KMS-11 (cell line): ENCODE measurements around the gene STK24.

Source experiments
- H2AFZ ChIP-seq: fragments of 200-600 bp; sonication (generic); 2 replicates; pipeline ENCODE4 v1.6.1; 2016; ENCODE audit warnings: antibody characterized with exemption, mixed run types, low read depth
- H3K27ac ChIP-seq: fragments of 200-600 bp; sonication (generic); 2 replicates; pipeline ENCODE4 v1.6.1; 2016; ENCODE audit warnings: mild to moderate bottlenecking, mixed run types
- H3K27me3 ChIP-seq: fragments of 200-600 bp; sonication (generic); 2 replicates; pipeline ENCODE4 v1.6.1; 2017; ENCODE audit warnings: mild to moderate bottlenecking, low read depth, mixed run types, moderate library complexity; ENCODE audit not compliant: insufficient read depth
- H3K36me3 ChIP-seq: fragments of 200-600 bp; sonication (generic); 2 replicates; pipeline ENCODE4 v1.6.1; 2017; ENCODE audit warnings: mild to moderate bottlenecking, mixed run types; ENCODE audit not compliant: insufficient read depth
- H3K4me1 ChIP-seq: fragments of 200-600 bp; sonication (generic); 2 replicates; pipeline ENCODE4 v1.6.1; 2016; ENCODE audit warnings: mild to moderate bottlenecking, low read depth, mixed run types; ENCODE audit not compliant: poor library complexity, severe bottlenecking
- H3K4me2 ChIP-seq: fragments of 200-600 bp; sonication (generic); 2 replicates; pipeline ENCODE4 v1.7.0; 2016; ENCODE audit warnings: mild to moderate bottlenecking, mixed run types
- H3K4me3 ChIP-seq: fragments of 200-600 bp; sonication (generic); IDR thresholded peaks from 2 replicates; pipeline ENCODE4 v1.6.1; 2017; ENCODE audit warnings: low read depth, low read length, mixed read lengths; ENCODE audit not compliant: insufficient read depth
- H3K79me2 ChIP-seq: fragments of 200-600 bp; sonication (generic); 2 replicates; pipeline ENCODE4 v1.6.1; 2016; ENCODE audit warnings: low read depth, mixed run types; ENCODE audit not compliant: insufficient read depth
- H3K9ac ChIP-seq: fragments of 200-600 bp; sonication (generic); 2 replicates; pipeline ENCODE4 v1.6.1; 2016; ENCODE audit warnings: mild to moderate bottlenecking, mixed run types
- H4K20me1 ChIP-seq: fragments of 200-600 bp; sonication (generic); 2 replicates; pipeline ENCODE4 v1.6.1; 2016; ENCODE audit warnings: mild to moderate bottlenecking, mixed run types; ENCODE audit not compliant: insufficient read depth
- CTCF ChIP-seq: fragments of 200-600 bp; sonication (generic); conservative IDR thresholded peaks from 2 replicates; pipeline ENCODE4 v1.6.1; 2017; ENCODE audit warnings: low read depth, mild to moderate bottlenecking, antibody characterized with exemption, low read length, moderate library complexity, mixed read lengths

STK24 gene

GRCh38 chr13:98503175-98504028, 73.5 kb downstream of the STK24 start:
- no peak overlapping the region for H3K27ac ChIP-seq
- H4K20me1 ChIP-seq = 0 out of 2 replicates have a peak, but pooled peaks cover 5% of the 10 kb centered on the region
- TF ChIP-seq CTCF = no peak
- H3K4me1 ChIP-seq = peaks cover 8% of the 10 kb centered on the region
- no peaks in the 10 kb centered on the region for H3K27me3 ChIP-seq
- H3K4me3 ChIP-seq = no peak overlapping the region
- no peak overlapping the region for H2AFZ ChIP-seq
- no peaks in the 10 kb centered on the region for H3K36me3 ChIP-seq
- H3K79me2 ChIP-seq = peaks cover 38% of the 10 kb centered on the region
- H3K4me2 ChIP-seq = no peak overlapping the region
- H3K9ac ChIP-seq = no peak overlapping the region

- H3K27ac ChIP-seq = no peak overlapping the region
- TF ChIP-seq CTCF = no peak
- no peaks in the 10 kb centered on the region for H3K27me3 ChIP-seq
- 0 out of 2 replicates have a peak, but pooled peaks cover 5% of the 10 kb centered on the region for H4K20me1 ChIP-seq
- peaks cover 16% of the 10 kb centered on the region; the same call in 1 of the 2 replicates for H3K79me2 ChIP-seq
- peaks cover 3% of the 10 kb centered on the region for H3K4me1 ChIP-seq
- H3K36me3 ChIP-seq = no peaks in the 10 kb centered on the region
- no peak overlapping the region for H3K4me3 ChIP-seq
- H3K9ac ChIP-seq = no peak overlapping the region
- no peak overlapping the region for H3K4me2 ChIP-seq
- no peak overlapping the region for H2AFZ ChIP-seq
These were observed 75.9 kb downstream of the STK24 start for GRCh38 chr13:98500963-98501421.

GRCh38 chr13:98496966-98497365, 79.9 kb downstream of the STK24 start:
- Histone ChIP-seq H3K4me2 (no peak overlapping the region), H3K27me3 (no peaks in the 10 kb centered on the region), H2AFZ (no peak overlapping the region), H3K79me2 (peaks cover 12% of the 10 kb centered on the region; the same call in 1 of the 2 replicates), H3K4me1 (peaks cover 15% of the 10 kb centered on the region), H3K9ac (no peak overlapping the region), H3K27ac (no peak overlapping the region), H3K4me3 (no peak overlapping the region), H3K36me3 (no peaks in the 10 kb centered on the region), H4K20me1 (no peaks in the 10 kb centered on the region)
- TF ChIP-seq CTCF = no peak

GRCh38 chr13:98496479-98496791, 80.5 kb downstream of the STK24 start:
- peaks cover 13% of the 10 kb centered on the region; the same call in 1 of the 2 replicates for H3K79me2 ChIP-seq
- H2AFZ ChIP-seq = no peak overlapping the region
- H3K4me3 ChIP-seq = no peak overlapping the region
- H3K27ac ChIP-seq = no peak overlapping the region
- no peaks in the 10 kb centered on the region for H3K27me3 ChIP-seq
- 0 out of 2 replicates have a peak, but pooled peaks cover 3% of the 10 kb centered on the region for H4K20me1 ChIP-seq
- no peak overlapping the region for H3K9ac ChIP-seq
- no peaks in the 10 kb centered on the region for H3K36me3 ChIP-seq
- peaks cover 17% of the 10 kb centered on the region for H3K4me1 ChIP-seq
- TF ChIP-seq CTCF = no peak
- no peak overlapping the region for H3K4me2 ChIP-seq
